Measurements from ENCODE around the gene PRKAG2.

- TF ChIP-seq EZH2phosphoT487 (IDR thresholded peaks at IDR 0.05; ENCODE audit: borderline replicate concordance, low read length) (no peak), CTCF (IDR thresholded peaks at IDR 0.05; ENCODE audit: low read depth, low read length, poor library complexity, severe bottlenecking) (no peak)
Observed at GRCh38 chr7:151680810-151681209, 196.1 kb downstream of the PRKAG2 start.

All from DOHH2 (cell line).